B cell (primary cell): ENCODE measurements around the gene RUFY1.

Source experiments
- CTCF ChIP-seq: fragments of 200-600 bp; IDR thresholded peaks from one replicate; pipeline ENCODE4 v1.8.0; 2022; ENCODE audit warnings: antibody characterized with exemption, mild to moderate bottlenecking
- EZH2 ChIP-seq: IDR thresholded peaks from 2 replicates; pipeline ENCODE4 v1.6.1; 2012; ENCODE audit warnings: borderline replicate concordance, low read depth, mild to moderate bottlenecking, moderate library complexity, low read length; ENCODE audit not compliant: insufficient read depth, poor library complexity, severe bottlenecking

- TF ChIP-seq CTCF = no peak
- TF ChIP-seq EZH2 = no peak
These were observed 46.2 kb upstream of the RUFY1 start for GRCh38 chr5:179504191-179504590.
